ENCODE results near the gene TEX35. TPM values are rescaled to one million over a fixed set of nuclear protein-coding genes. Genes with fewer than 3 reads are reported as not detected.

Gene TEX35
- polyA plus RNA-seq, 1 donor (not counting 4 experiments of a cell fraction or from before 2014, with no cell fraction given): 0.18 TPM

- no peak overlapping the region for H3K27ac ChIP-seq (ENCODE audit: control insufficient read depth, insufficient read depth, low read length)
These were observed 14.9 kb upstream of the TEX35 start for GRCh38 chr1:178497903-178498478.

DNA sequence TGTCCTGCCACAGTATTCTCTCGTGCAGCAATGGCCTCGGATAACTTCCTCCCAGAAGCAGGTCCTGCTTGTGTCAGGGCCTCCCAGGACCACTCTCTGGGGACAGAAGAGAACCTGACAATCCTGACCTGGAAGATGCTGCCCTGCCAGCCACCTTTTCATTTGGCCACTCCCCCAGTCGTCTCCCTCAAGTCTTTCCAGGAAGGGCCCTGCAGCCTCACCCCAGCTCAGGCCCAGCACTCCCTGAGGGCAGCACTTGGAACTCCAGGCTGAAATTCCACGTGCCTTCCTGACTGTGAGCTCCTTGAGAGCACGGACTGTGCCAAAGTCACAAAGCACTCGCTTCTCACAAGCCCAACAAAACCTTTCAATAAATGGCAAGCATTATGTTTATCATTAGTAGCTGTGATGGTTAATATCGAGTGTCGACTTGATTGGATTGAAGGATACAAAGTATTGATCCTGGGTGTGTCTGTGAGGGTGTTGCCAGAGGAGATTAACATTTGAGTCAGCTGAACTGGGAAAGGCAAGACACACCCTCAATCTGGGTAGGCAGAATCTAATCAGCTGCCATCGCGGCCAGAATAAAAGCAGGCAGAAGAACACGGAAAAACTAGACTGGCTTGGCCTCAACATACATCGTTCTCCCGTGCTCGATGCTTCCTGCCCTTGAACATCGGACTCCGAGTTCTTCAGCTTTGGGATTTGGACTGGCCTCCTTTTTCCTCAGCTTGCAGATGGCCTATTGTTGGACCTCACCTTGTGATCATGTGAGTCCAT lies 13.8 kb upstream of the TEX35 start:
- DNase-seq (ENCODE audit: low read depth, low spot score) (no peak), FAIRE-seq (no peak)
- Histone ChIP-seq H4K20me1 (ENCODE audit: control insufficient read depth, extremely low read depth, insufficient read depth, low read length) (no peaks in the 10 kb centered on the region), H3K9me1 (ENCODE audit: control insufficient read depth, extremely low read depth, insufficient read depth, low read length) (no peaks in the 10 kb centered on the region), H2AFZ (ENCODE audit: control insufficient read depth, low read length) (peak overlapping the region; percentile 11), H3K27ac (ENCODE audit: control insufficient read depth, insufficient read depth, low read length) (no peak overlapping the region), H3K4me3 (ENCODE audit: control insufficient read depth in 2 of 3, extremely low read depth in 1 of 3, insufficient read depth in 2 of 3, low read depth in 1 of 3, low read length in 3 of 3) (no peak overlapping the region), H3K4me1 (ENCODE audit: control insufficient read depth, extremely low read depth, insufficient read depth, low read length) (peaks cover 2% of the 10 kb centered on the region), H3K9me3 (ENCODE audit: control insufficient read depth, low read depth, low read length) (no peaks in the 10 kb centered on the region), H3K36me3 (ENCODE audit: control insufficient read depth in 2 of 2, extremely low read depth in 1 of 2, insufficient read depth in 2 of 2, low read length in 2 of 2) (no peaks in the 10 kb centered on the region), H3K9ac (ENCODE audit: control insufficient read depth, extremely low read depth, insufficient read depth, low read length) (no peak overlapping the region), H3K79me2 (ENCODE audit: control insufficient read depth, insufficient read depth, low read length) (no peaks in the 10 kb centered on the region), H3K4me2 (ENCODE audit: control insufficient read depth, extremely low read depth, insufficient read depth, low read depth, low read length) (no peak overlapping the region), H3K27me3 (ENCODE audit: control insufficient read depth, extremely low read depth, insufficient read depth, low read length) (no peaks in the 10 kb centered on the region)
- TF ChIP-seq EZH2 (IDR thresholded peaks at IDR 0.05; ENCODE audit: low read length): no peak
- TF ChIP-seq, protein P1, sequence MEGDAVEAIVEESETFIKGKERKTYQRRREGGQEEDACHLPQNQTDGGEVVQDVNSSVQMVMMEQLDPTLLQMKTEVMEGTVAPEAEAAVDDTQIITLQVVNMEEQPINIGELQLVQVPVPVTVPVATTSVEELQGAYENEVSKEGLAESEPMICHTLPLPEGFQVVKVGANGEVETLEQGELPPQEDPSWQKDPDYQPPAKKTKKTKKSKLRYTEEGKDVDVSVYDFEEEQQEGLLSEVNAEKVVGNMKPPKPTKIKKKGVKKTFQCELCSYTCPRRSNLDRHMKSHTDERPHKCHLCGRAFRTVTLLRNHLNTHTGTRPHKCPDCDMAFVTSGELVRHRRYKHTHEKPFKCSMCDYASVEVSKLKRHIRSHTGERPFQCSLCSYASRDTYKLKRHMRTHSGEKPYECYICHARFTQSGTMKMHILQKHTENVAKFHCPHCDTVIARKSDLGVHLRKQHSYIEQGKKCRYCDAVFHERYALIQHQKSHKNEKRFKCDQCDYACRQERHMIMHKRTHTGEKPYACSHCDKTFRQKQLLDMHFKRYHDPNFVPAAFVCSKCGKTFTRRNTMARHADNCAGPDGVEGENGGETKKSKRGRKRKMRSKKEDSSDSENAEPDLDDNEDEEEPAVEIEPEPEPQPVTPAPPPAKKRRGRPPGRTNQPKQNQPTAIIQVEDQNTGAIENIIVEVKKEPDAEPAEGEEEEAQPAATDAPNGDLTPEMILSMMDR (optimal IDR thresholded peaks at IDR 0.05 in 1 of 3, IDR thresholded peaks at IDR 0.05 in 1 of 3, conservative IDR thresholded peaks at IDR 0.05 in 1 of 3; ENCODE audit: extremely low read depth in 1 of 3, insufficient read depth in 2 of 3, low read length in 3 of 3): no peak
- dilution Hi-C loops (cut with MboI; ENCODE audit: extremely low pct_ligation_motif_present, low sequenced_read_pairs): no loop called here

More at GRCh38 chr1:178497903-178498478, 14.9 kb upstream of the TEX35 start:
- TF ChIP-seq, protein P1 (optimal IDR thresholded peaks at IDR 0.05 in 1 of 3, IDR thresholded peaks at IDR 0.05 in 1 of 3, conservative IDR thresholded peaks at IDR 0.05 in 1 of 3; ENCODE audit: extremely low read depth in 1 of 3, insufficient read depth in 2 of 3, low read length in 3 of 3): no peak
- no peak for TF ChIP-seq EZH2 (IDR thresholded peaks at IDR 0.05; ENCODE audit: low read length)
- no peaks in the 10 kb centered on the region for H3K9me1 ChIP-seq (ENCODE audit: control insufficient read depth, extremely low read depth, insufficient read depth, low read length)
- no peak for DNase-seq (ENCODE audit: low read depth, low spot score)
- H3K79me2 ChIP-seq (ENCODE audit: control insufficient read depth, insufficient read depth, low read length): no peaks in the 10 kb centered on the region
- H3K36me3 ChIP-seq (ENCODE audit: control insufficient read depth in 2 of 2, extremely low read depth in 1 of 2, insufficient read depth in 2 of 2, low read length in 2 of 2): no peaks in the 10 kb centered on the region
- H2AFZ ChIP-seq (ENCODE audit: control insufficient read depth, low read length): no peak overlapping the region
- no peak overlapping the region for H3K9ac ChIP-seq (ENCODE audit: control insufficient read depth, extremely low read depth, insufficient read depth, low read length)
- no peaks in the 10 kb centered on the region for H4K20me1 ChIP-seq (ENCODE audit: control insufficient read depth, extremely low read depth, insufficient read depth, low read length)
- FAIRE-seq: no peak
- H3K4me2 ChIP-seq (ENCODE audit: control insufficient read depth, extremely low read depth, insufficient read depth, low read depth, low read length): no peak overlapping the region
- H3K9me3 ChIP-seq (ENCODE audit: control insufficient read depth, low read depth, low read length): no peaks in the 10 kb centered on the region
- no peaks in the 10 kb centered on the region for H3K27me3 ChIP-seq (ENCODE audit: control insufficient read depth, extremely low read depth, insufficient read depth, low read length)
- peaks cover 5% of the 10 kb centered on the region for H3K4me1 ChIP-seq (ENCODE audit: control insufficient read depth, extremely low read depth, insufficient read depth, low read length)
- dilution Hi-C loops (cut with MboI; ENCODE audit: extremely low pct_ligation_motif_present, low sequenced_read_pairs): no loop called here
- H3K4me3 ChIP-seq (ENCODE audit: control insufficient read depth in 2 of 3, extremely low read depth in 1 of 3, insufficient read depth in 2 of 3, low read depth in 1 of 3, low read length in 3 of 3): no peak overlapping the region
